HG03135 (cell line): ENCODE results near the gene CES1.
"Not testable (repeated sequence)": the region's sequence is repeated elsewhere in the genome, so short reads cannot be mapped to it uniquely, and the experiment has no call there.

ENCODE experiments used
- ATAC-seq: cut with Tn5 transposase; IDR thresholded peaks from one replicate; pipeline ENCODE4 v1.9.1; 2021; ENCODE audit warnings: mild to moderate bottlenecking, moderate library complexity; ENCODE audit not compliant: unreplicated experiment

Gene CES1

GRCh38 chr16:55792934-55793374 is 39.9 kb downstream of the CES1 start:
- ATAC-seq: not testable (repeated sequence)

DNA sequence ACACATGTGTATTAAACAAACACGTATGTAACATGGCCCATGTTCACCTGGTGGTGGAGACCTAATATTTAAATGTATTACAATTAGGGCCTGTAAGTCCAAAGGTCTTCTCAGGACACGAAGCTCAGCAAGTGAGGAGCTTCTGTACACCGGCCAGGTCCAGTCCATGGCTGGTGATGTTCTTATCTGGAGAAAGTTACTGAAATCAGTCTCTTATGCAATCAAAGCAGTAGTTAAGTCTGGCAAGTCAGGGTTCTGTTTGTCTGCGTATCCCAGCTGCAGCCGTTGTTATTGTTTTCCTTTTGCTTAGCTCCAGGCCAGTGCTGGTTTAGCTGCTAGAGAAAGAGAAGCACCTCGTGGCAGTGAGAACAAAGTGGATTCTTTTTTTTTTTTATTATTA is 41.4 kb downstream of the CES1 start:
- ATAC-seq: not testable (repeated sequence)

- not testable (repeated sequence) for ATAC-seq
These were observed 42.7 kb downstream of the CES1 start for GRCh38 chr16:55790240-55790639.

DNA sequence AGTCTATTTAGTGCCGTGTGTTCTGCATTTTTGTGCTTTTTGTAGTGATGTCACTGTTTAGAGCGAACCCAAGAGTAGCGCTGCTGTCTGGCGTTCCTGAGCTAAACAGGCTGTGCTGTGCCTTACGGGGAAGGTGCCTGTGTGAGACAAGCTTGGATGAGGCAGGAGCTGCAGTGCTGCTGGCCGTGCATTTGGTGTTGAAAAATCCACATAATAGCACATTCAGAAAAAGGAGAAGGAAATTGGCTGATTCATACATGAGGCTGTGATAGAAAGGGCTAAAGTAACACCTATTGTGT is 50.2 kb downstream of the CES1 start:
- not testable (repeated sequence) for ATAC-seq

- not testable (repeated sequence) for ATAC-seq
These were observed 50.7 kb downstream of the CES1 start for GRCh38 chr16:55782091-55782792.

DNA sequence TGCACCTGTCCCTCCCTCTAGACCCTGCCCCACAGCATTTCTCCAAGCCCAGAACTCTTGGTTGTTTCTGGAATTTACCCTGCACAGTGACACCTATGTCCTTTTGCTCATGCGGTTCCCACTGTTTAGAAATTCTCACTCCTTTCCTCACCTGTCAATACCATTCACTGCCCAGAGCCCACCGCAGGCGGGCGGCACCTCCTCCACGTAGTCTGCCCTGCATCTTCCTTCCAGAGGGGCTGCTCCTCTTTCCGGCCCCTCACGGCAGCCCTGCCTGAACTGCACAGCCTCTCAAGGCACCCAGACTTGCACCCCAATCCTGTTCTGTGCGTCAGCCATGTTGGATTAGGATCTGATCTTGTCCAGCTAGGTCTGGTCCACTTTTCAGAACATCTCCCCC is 51.4 kb downstream of the CES1 start:
- ATAC-seq: not testable (repeated sequence)

GRCh38 chr16:55780095-55780407 is 52.8 kb downstream of the CES1 start:
- ATAC-seq: not testable (repeated sequence)

DNA sequence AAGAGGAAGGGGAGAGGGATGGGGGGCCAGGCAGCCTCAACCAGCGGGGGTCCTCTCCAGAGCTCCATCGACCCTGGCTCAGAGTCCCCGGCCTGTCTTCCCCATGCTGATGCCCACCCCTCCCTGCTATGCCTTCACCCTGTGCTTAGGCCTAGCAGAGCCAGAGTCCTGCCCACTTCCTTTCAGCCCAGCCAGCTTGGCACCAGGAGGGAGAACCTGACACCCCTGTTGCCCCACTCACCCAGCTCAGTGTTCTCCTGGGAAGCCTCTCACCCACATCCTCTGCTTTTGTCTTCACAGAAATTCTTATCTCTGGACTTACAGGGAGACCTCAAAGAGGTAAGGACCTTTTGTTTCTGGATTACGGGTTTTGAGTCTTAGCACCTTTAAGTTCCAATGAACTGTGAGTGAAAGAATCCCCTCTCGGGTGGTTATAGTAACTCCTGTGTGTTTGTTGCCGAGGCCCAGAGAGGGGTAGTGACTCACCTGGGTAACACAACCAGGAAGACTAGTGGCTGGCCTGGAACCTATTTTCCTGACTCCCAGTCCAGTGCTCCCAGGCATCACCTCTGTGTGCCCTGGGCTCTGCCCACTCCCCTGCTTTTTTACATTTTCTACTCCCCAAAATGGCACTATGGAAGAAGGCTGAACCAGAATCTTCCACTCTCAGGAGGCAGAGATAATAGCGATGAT is 53.3 kb downstream of the CES1 start:
- ATAC-seq: no peak

- ATAC-seq: no peak
These were observed 54.1 kb downstream of the CES1 start for GRCh38 chr16:55778757-55779156.

GRCh38 chr16:55775857-55776256 is 57.0 kb downstream of the CES1 start:
- no peak for ATAC-seq

GRCh38 chr16:55773859-55774549 is 58.9 kb downstream of the CES1 start:
- no peak for ATAC-seq

DNA sequence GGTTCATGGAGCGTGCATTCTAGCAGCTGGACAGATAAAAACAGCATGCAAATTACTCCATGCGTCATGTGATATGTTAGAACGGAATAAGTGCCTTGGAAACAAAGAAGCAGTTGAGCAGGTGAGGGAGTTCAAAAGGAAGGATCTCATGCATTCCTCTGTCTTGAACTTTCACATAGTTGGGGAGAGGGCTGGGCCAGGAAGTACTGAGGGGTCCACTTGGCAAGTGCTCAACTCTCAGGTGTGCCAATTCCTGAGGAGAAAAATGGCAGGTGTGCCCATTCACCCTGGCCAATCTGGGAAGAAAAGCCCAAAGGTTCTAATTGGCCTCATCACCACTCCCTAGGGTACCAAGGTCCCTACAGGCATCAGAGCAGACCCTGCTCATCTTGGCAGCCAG is 67.7 kb downstream of the CES1 start:
- no peak for ATAC-seq

DNA sequence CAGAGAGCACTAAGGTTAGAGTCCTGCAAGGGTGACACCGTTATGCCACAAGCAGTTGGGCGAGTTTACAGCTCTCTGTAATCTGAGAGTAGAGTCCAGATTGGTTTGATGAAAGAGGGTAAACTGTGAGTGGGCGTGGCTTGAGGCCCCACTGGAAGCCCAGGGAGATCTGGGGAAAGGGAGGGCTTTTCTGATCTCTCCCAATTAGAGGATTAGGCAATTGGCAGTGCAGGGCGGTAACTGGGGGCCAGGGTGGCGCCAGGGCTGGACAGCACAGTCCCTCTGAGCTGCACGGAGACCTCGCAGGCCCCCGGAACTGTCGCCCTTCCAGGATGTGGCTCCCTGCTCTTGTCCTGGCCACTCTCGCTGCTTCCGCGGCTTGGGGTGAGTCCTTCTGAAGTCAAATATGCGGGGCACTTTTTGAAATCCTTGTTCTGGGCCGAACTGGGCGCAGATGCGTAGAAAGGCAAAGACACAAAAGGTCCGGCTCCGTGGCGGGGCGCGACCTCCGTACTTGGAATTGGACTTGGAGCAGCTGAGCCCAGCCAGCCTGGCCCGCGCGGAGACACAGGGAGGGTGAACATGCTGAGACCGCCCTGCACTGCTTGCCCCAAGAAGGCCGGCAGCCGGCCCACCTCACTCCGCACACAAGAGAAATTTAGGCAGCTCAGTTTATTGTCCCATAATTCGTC is 72.4 kb downstream of the CES1 start:
- ATAC-seq: no peak

- ATAC-seq: not testable (repeated sequence)
These were observed 73.0 kb downstream of the CES1 start for GRCh38 chr16:55759965-55760309.

- ATAC-seq: not testable (repeated sequence)
These were observed 75.0 kb downstream of the CES1 start for GRCh38 chr16:55757595-55758527.

GRCh38 chr16:55756963-55757362 is 75.9 kb downstream of the CES1 start:
- ATAC-seq: no peak

GRCh38 chr16:55754056-55754455 is 78.8 kb downstream of the CES1 start:
- no peak for ATAC-seq

DNA sequence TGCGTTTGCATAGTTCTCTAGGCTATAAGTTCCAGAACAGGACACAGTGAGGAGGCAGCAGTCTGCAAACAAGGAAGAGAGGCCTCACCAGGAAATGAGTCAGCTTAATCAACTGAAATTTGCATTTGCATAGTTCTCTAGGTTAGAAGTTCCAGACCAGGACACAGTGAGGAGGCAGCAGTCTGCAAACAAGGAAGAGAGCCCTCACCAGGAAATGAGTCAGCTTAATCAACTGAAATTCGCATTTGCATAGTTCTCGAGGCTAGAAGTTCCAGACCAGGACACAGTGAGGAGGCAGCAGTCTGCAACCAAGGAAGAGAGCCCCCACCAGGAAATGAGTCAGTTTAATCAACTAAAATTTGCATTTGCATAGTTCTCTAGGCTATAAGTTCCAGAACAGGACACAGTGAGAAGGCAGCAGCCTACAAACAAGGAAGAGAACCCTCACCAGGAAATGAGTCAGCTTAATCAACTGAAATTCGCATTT is 79.7 kb downstream of the CES1 start:
- ATAC-seq: not testable (repeated sequence)
